ENCODE data around the gene MRPL18.
"Not testable (repeated sequence)": the region's sequence is repeated elsewhere in the genome, so short reads cannot be mapped to it uniquely, and the experiment has no call there.

The MRPL18 gene

DNA sequence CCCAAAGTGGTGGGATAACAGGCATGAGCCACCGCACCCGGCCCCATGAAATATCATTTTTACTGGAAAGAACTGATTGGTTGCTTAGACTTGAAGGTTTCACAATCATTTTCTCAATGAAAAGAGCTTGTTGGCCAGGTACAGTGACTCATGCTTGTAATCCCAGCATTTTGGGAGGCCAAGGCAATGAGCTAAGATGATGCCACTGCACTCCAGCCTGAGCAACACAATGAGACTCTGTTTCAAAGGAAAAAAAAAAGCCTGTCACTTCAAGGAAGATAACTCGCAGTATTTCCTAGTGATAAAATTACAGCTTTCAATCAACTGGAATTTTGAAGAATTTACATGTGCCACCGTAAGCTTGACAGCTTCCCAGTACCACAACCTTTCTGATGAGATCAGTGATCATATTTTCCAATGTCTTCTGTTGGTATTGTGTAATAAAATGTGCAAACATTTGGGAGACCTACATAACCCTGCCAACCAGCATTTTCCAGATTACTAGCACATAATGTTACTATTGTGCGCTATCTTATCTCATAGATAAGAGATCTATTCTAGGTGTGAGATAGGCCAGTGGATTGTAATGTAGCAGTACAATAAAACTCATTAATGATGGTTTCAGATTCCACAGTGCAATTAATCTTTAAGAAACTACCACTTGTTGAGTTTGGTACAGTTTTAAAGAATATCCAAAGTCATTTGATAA, 17.0 kb downstream of the MRPL18 start:
- DNase-seq (ENCODE audit: low read depth, low spot score), result no peak
- no peak overlapping the region for H3K4me3 ChIP-seq (ENCODE audit: low read length)

DNA sequence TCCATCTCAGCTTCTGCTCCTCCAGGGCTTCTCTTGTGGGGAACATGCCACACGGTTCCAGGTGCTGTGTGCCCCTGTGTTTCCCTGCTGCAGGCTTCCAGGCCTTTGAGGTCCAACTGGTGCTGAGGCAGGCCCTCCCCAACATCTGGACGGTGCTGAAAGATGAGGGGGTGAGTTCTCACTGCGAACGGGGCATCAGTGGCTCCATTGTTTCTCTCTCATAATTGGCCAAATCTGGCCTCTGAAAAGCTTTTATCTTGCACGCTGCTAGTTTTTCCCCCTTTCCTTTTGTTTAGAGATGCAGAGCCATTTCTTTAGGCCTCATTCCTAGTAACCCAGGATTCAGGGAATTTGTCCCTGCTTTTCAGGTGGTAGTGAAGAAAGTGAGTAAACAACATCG, 18.4 kb downstream of the MRPL18 start:
- DNase-seq (ENCODE audit: low read depth, low spot score), result no peak
- H3K4me3 ChIP-seq (ENCODE audit: low read length), result no peak overlapping the region

- no peak for DNase-seq (ENCODE audit: low read depth, low spot score)
These were observed 18.9 kb downstream of the MRPL18 start for GRCh38 chr6:159809149-159809548.

DNA sequence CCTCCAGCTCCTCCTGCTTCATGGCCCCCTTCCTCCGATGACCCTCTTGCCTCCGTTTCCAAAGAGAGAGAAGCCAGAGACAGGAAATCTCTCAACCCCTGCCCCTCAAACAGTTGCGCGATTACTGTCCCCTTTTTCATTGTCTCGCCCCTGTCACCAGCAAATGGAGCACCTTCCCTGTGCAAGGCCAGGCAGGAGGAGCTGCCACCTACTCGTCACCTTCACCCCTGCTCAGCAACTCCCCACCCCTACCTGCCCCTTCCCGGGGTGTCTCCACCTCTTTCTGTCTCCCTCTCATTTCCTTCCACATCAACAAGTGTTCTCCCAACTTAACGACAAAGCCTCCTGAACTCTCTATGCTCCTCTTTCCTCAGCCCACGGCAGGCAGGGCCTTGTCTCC, 23.5 kb downstream of the MRPL18 start:
- DNase-seq (ENCODE audit: low read depth, low spot score), result no peak
- no peak overlapping the region for H3K4me3 ChIP-seq (ENCODE audit: low read length)

More at GRCh38 chr6:159809149-159809548, 18.9 kb downstream of the MRPL18 start:
- no peak overlapping the region for H3K4me3 ChIP-seq (ENCODE audit: low read length)

DNA sequence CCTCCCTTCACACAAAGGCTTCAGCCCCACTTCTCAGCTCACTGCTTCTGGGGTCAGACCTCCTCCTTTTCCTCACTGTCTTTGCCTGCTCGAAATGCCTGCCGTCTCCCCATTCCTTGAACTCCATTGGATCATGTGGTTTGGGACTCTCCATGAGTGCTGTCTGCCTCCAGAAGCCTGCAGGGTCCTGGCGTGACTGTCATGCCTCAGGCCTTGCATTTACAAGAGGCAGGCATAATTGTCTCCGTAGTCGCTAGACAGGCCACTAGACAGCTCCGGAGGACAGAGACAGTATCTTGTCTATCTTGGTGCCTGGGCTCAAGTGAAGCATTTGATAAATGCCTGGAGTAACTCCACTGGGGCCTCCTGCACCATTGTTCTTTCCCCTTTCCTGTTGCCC, 25.1 kb downstream of the MRPL18 start:
- no peak for DNase-seq (ENCODE audit: low read depth, low spot score)
- no peak overlapping the region for H3K4me3 ChIP-seq (ENCODE audit: low read length)

DNA sequence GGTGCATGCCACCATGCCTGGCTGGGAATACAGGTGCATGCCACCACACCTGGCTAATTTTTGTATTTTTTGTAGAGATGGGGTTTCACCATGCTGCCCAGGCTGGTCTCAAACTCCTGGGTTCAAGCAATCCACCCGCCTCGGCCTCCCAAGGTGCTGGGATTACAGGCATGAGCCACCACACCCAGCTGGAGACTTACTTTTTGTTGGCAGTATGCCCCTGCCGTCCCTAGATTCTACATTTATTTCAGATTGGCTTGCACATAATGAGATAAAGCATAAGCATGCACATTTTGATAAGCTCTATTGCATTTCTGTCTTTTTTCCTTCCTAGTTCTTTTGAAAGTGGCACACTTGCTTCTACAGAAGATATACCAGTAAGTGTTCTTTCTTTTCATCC, 26.5 kb downstream of the MRPL18 start:
- not testable (repeated sequence) for H3K4me3 ChIP-seq (ENCODE audit: low read length); DNase-seq (ENCODE audit: low read depth, low spot score)

- H3K4me3 ChIP-seq (ENCODE audit: low read length), result no peak overlapping the region
- DNase-seq (ENCODE audit: low read depth, low spot score), result no peak
These were observed 27.9 kb downstream of the MRPL18 start for GRCh38 chr6:159817951-159818739.

DNA sequence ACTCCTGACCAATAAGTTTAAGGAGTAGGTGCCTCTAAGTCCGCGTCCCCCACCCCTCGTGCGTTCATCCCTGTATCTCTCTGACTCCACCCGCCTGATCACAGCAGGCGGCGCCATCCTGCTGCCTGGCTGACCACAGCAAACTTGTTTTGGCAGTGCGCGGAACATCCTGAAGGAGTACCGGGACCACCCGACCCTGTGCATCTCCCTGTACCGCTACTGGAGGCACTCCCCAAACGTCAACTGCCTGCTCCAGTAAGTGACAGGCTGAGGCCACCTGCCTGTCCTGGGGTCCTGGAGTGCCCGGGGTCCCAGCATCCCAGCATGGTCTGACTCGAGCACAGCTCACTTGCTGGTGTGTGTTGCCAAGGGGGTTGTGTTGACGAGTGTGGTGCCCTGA, 28.8 kb downstream of the MRPL18 start:
- DNase-seq (ENCODE audit: low read depth, low spot score), result no peak

DNA sequence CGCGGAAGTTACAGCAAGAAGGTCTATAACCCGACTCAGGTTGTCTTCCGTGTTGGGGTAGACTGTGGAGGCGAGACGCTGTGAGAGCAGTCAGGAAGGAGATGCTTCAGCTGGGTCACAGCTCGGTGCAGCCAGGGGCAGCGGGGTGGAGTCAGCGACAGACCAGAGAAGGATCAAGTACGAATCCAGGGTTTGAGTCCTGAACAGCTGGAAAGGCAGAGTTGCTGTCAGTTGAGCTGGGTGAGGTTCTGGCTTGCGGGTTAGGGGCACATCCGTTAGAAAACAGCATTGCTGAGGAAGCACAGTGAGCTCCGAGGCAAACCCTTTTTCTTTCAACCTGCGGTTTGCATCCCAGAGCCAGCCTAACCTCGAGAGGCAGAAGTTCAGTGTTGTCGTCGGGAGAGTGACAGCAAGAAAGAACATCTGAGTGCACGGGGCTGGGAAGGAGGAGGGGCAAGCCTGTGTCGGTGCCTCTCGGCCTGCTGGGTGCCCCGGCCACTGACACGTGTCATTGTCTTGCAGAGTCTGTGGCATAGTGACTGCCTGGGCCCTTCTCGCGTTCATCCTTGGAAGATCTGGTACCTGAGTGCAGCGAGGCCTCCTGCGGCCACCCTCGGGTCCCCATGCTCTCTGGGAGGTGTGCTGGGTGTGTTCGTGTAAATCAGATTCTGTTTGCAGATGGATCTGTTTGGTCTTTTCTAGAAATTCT, 29.8 kb downstream of the MRPL18 start:
- peak; percentile 99 for DNase-seq (ENCODE audit: low read depth, low spot score)
- H3K4me3 ChIP-seq (ENCODE audit: low read length), result peak overlapping the region; percentile 52

More for the DNA sequence above, 28.8 kb downstream of the MRPL18 start:
- H3K4me3 ChIP-seq (ENCODE audit: low read length), result no peak overlapping the region

DNA sequence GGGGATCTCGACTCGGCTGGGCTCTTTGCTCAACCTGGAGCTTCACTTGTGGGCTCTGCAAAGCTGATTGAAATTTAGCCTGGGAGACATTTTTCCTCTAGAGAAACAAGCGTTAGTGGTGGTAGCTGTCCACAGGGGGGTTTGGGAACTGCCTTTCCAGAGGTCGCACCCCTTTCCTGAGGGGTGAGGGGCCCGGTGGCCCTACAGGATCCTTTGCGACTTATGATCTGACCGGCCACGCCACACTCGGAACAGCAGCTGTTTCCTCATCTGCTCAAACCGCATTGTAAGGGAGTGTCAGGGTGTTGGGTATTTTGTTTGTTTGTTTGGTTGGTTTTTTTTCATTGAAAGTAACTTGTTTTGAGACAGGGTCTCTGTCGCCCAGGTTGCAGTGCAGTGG, 30.9 kb downstream of the MRPL18 start:
- H3K4me3 ChIP-seq (ENCODE audit: low read length), result no peak overlapping the region
- no peak for DNase-seq (ENCODE audit: low read depth, low spot score)

GRCh38 chr6:159821726-159822125, 31.5 kb downstream of the MRPL18 start:
- no peak for DNase-seq (ENCODE audit: low read depth, low spot score)
- no peak overlapping the region for H3K4me3 ChIP-seq (ENCODE audit: low read length)

- no peak overlapping the region for H3K4me3 ChIP-seq (ENCODE audit: low read length)
- DNase-seq (ENCODE audit: low read depth, low spot score), result no peak
These were observed 33.7 kb downstream of the MRPL18 start for GRCh38 chr6:159823953-159824352.

GRCh38 chr6:159824690-159825089, 34.4 kb downstream of the MRPL18 start:
- DNase-seq (ENCODE audit: low read depth, low spot score), result not testable (repeated sequence)

DNA sequence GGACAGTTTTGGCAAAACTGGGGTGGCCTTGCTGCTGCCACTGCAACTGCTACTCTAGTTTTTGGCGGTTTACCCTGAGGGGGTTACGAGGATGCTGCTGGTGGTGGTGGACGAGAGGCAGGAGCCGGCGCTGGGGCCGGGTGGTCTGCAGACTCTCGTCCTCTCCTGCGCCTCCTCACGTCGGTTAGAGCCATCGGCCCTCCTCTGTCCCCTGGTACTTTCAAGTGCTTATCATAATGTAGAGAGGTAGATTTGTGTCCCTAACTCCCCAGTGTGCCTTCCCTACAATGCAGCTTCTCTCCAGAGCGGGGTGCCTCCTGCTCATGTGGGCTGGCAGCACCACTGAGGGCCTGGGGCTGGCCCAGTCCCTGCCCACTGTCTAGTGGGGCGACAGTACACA, 35.7 kb downstream of the MRPL18 start:
- no peak for DNase-seq (ENCODE audit: low read depth, low spot score)
- no peak overlapping the region for H3K4me3 ChIP-seq (ENCODE audit: low read length)

More at GRCh38 chr6:159824690-159825089, 34.4 kb downstream of the MRPL18 start:
- not testable (repeated sequence) for H3K4me3 ChIP-seq (ENCODE audit: low read length)

DNA sequence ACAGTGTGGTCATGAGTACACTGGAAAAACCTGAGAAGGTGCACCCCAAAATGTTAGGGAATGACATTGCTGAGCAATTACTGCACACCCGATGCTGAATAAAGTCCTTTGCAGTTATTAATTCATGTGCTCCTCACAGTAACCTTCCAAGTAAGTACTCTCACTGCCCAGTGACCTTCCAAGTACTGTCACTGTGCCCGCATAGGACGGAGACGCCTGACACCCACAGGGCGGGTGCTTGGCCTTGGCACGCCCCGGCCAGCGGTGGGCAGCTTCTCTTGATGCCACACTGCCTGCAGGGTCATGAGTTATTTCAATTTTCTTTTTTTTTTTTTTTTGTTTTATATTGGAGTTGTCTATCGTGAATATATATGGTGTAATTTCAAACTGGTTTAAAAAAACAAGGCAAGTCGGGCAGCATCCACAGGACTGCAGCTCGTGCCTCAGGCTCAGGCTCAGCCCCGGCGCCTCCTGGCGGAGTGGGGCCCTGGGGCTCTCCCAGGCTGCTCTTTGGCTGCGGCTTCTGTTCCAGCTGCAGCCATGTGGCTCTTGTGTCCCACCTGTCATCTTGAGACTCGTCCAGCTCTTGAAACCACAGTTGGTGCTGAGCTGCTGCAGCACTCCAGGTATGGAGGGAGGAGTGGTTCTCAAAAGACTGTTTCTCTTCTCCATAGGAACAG, 36.8 kb downstream of the MRPL18 start:
- no peak overlapping the region for H3K4me3 ChIP-seq (ENCODE audit: low read length)
- DNase-seq (ENCODE audit: low read depth, low spot score), result no peak

GRCh38 chr6:159828074-159828473, 37.8 kb downstream of the MRPL18 start:
- no peak for DNase-seq (ENCODE audit: low read depth, low spot score)
- H3K4me3 ChIP-seq (ENCODE audit: low read length), result no peak overlapping the region

GRCh38 chr6:159829526-159829925, 39.3 kb downstream of the MRPL18 start:
- H3K4me3 ChIP-seq (ENCODE audit: low read length), result no peak overlapping the region
- DNase-seq (ENCODE audit: low read depth, low spot score), result no peak

DNA sequence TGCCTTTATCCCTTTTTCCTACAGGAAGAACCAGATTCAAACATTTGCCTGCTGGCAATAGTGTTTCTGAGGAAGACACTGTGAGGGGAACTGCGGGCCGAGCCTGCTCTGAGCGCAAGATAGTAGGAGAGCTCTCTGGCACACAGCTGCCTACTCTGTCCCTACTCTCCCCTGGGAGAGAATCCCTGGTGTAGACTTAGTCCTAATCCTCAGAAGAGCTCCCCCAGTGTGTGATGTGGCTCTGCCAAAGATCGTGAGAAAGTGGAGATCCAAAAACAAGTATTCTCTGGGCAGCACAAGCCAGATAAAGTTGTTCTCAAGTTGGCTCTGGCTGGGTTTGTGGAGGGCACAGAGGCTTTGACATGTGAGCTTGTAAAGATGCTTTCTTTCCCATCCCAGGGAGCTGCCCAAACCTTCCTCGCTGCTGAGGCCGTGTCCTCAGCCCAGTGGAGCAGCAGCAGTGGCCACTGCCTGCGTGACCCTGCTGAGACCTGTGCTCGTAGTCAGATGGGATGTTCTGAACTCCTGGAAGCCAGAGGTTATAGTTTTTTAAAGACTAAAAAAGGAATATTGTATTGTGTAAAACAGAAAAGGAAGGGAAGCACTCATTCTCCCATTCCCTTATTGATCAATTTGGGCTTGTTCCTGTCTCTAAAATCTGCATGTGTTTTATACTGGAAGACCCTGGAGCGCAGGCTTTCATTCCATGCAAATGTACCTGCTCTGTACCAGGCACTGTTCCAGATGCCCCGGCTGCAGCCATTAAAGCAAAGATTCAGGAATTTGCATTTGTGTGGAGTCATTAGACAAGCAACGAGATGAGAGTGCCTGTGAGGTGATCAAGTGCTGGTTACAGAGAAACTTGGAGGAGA, 40.5 kb downstream of the MRPL18 start:
- DNase-seq (ENCODE audit: low read depth, low spot score), result no peak
- no peak overlapping the region for H3K4me3 ChIP-seq (ENCODE audit: low read length)

DNA sequence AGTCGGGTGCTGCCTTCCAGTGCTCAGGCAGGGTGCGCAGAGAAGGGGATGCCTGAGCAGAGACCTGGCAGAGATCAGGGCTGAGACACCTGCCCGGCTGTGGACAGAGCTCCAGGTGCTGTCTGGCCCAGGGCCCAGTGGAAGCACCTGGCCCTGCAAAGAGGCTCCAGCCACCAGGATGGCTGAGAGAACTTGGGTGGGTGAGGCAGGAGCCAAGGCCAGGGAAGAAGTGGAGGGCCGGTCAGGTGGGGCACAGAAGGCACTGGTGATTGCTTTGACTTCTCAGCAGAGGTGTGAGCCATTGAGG, 41.1 kb downstream of the MRPL18 start:
- no peak overlapping the region for H3K4me3 ChIP-seq (ENCODE audit: low read length)
- no peak for DNase-seq (ENCODE audit: low read depth, low spot score)
